ENCODE data around the gene RFX1.

The RFX1 gene

GRCh38 chr19:14019100-14019499, 13.0 kb upstream of the RFX1 start:
- no peak for TF ChIP-seq CTCF (IDR thresholded peaks at IDR 0.05; ENCODE audit: low read depth, low read length)
- DNase-seq (ENCODE audit: low read depth, low spot score), result no peak
- in situ Hi-C loops (cut with HindIII; ENCODE audit: low sequenced_read_pairs), result no loop called here
- H3K4me3 ChIP-seq (ENCODE audit: low read depth, low read length), result no peak overlapping the region

- no peak overlapping the region for H3K4me3 ChIP-seq (ENCODE audit: low read depth, low read length)
- in situ Hi-C loops (cut with HindIII; ENCODE audit: low sequenced_read_pairs), result no loop called here
- no peak for DNase-seq (ENCODE audit: low read depth, low spot score)
- no peak for TF ChIP-seq CTCF (IDR thresholded peaks at IDR 0.05; ENCODE audit: low read depth, low read length)
These were observed 9.5 kb upstream of the RFX1 start for GRCh38 chr19:14015524-14016035.

GRCh38 chr19:14012378-14012915, 6.3 kb upstream of the RFX1 start:
- no peak for TF ChIP-seq CTCF (IDR thresholded peaks at IDR 0.05; ENCODE audit: low read depth, low read length)
- H3K4me3 ChIP-seq (ENCODE audit: low read depth, low read length), result no peak overlapping the region
- no peak for DNase-seq (ENCODE audit: low read depth, low spot score)
- in situ Hi-C loops (cut with HindIII; ENCODE audit: low sequenced_read_pairs), result no loop called here

GRCh38 chr19:14006766-14007562, 844 bp upstream of the RFX1 start:
- TF ChIP-seq CTCF (IDR thresholded peaks at IDR 0.05; ENCODE audit: low read depth, low read length), result no peak
- in situ Hi-C loops (cut with HindIII; ENCODE audit: low sequenced_read_pairs), result no loop called here
- peak overlapping the region; percentile 75 for H3K4me3 ChIP-seq (ENCODE audit: low read depth, low read length)
- no peak for DNase-seq (ENCODE audit: low read depth, low spot score)

GRCh38 chr19:14005349-14006084, 603 bp downstream of the RFX1 start:
- H3K4me3 ChIP-seq (ENCODE audit: low read depth, low read length), result peak overlapping the region; percentile 75
- TF ChIP-seq CTCF (IDR thresholded peaks at IDR 0.05; ENCODE audit: low read depth, low read length), result no peak
- peak; percentile 88 for DNase-seq (ENCODE audit: low read depth, low spot score)
- in situ Hi-C loops (cut with HindIII; ENCODE audit: low sequenced_read_pairs), result no loop called here

GRCh38 chr19:14004619-14005348, 1.3 kb downstream of the RFX1 start:
- in situ Hi-C loops (cut with HindIII; ENCODE audit: low sequenced_read_pairs), result no loop called here
- DNase-seq (ENCODE audit: low read depth, low spot score), result no peak
- no peak overlapping the region for H3K4me3 ChIP-seq (ENCODE audit: low read depth, low read length)
- no peak for TF ChIP-seq CTCF (IDR thresholded peaks at IDR 0.05; ENCODE audit: low read depth, low read length)
